NCI-H226 (cell line): Measurements from ENCODE around the gene ACOT13.
"Not testable (repeated sequence)": the region's sequence is repeated elsewhere in the genome, so short reads cannot be mapped to it uniquely, and the experiment has no call there.

Experiments
- DNase-seq: peaks from one replicate; pipeline ENCODE4 v3.0.0-alpha.2; 2015

ACOT13 gene

GRCh38 chr6:24666641-24667377 lies at the start of gene ACOT13, which contains the start of gene TDP2:
TSS of gene ACOT13 (plus strand) at chr6:24667077. CDS start at chr6:24667264, 187 bp downstream.
TSS of gene TDP2 (minus strand) at chr6:24666899. CDS start at chr6:24666862, 37 bp downstream.
- DNase-seq = peak; percentile 97

DNA sequence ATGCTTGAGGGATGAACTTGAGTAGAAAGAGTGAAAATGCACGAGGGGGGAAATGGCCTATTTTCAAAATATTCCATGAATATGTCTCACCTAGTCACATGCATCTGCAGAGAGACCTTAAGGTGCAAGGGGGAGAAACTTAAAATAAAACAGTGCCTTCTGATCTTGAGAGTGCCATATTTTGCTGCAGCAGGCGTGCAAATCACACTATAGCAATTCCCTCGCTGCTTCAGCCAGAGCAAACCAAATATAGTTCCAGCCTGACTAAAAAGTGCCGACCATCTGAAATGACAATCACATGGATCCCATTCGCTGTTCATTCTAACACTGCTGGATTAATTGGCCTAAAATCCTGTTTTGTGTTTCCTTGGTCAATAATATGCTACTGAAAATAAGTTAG lies 47.2 kb upstream of the ACOT13 start:
- DNase-seq = no peak

DNA sequence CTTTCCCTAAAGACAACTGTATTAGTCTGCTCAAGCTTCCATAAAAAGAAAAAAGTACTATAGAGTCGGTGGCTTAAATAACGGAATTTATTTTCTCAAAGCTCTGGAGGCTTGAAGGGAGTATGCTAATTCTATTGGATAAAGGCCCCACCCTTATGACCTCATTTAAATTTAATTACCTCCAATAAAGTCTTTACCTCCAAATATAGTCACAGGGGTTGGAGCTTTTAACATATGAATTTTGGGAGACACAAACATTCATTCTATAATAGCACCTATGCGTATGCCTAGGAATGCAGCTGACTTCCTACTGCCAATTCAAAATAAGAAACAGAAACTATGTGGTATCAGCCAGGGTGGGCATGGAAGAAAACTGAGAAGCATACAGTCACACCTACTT lies 46.2 kb upstream of the ACOT13 start:
- no peak for DNase-seq

- no peak for DNase-seq
These were observed 45.1 kb upstream of the ACOT13 start for GRCh38 chr6:24621626-24622289.

GRCh38 chr6:24630856-24631505 lies 35.9 kb upstream of the ACOT13 start:
- DNase-seq = no peak

DNA sequence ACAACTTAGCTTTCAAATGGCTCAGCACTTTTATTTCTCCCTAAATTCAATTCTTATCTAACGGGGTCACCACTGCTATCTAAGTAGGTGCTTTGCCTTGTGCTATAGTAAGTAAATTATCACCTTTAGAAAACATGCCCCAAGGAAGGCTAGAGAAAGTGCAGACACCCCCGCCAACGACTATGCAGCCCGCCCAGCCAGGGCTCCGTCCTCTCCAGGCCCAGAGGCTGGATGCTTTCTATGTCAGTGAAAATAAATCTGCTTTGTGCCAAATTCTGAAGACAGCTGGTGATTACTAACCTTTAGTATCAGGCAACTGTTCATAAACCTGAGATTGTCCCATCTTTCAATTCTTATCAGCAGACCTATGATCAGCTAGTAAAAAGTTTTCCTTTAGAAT lies 35.2 kb upstream of the ACOT13 start:
- DNase-seq = no peak

GRCh38 chr6:24632573-24632972 lies 34.3 kb upstream of the ACOT13 start:
- no peak for DNase-seq

GRCh38 chr6:24636681-24637080 lies 30.2 kb upstream of the ACOT13 start:
- DNase-seq = no peak

DNA sequence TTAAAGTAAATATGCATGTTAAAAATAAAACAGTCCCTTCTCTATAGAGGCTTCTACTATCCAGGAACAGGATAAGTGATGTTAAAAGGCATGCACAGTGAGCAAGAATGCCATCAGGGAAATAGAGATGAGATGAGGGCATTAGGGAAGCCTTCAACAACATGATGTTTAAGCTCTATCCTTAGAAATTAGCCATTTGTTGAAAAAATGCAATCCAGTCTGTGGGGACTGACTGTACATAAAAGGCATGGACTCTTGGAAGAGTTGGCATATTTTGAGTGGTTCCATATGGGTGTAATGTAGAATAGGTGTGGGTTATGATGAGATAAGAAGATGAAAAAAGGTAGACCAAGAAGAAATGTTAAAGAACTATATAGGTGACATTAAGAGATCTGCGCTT lies 26.7 kb upstream of the ACOT13 start:
- DNase-seq = no peak

GRCh38 chr6:24640631-24641030 lies 26.2 kb upstream of the ACOT13 start:
- not testable (repeated sequence) for DNase-seq

DNA sequence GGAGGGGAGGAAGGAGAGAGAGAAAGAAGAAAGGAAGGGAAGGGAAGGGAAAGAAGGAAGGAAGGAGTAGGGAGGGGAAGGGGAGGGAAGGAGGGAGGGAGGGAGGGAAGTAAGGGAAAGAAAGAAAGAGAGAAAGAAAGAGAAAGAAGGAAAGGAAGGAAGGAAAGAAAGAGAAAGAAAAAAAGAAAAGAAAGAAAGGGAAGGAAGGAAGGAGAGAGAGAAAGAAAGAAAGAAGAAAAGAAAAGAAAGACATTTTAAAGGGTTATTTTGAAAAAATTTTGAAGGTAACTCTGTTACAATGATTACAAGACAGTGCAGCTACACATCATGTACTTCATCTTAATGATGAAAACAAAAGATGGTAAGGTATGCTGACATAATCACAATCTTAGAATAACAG lies 24.8 kb upstream of the ACOT13 start:
- DNase-seq = no peak

DNA sequence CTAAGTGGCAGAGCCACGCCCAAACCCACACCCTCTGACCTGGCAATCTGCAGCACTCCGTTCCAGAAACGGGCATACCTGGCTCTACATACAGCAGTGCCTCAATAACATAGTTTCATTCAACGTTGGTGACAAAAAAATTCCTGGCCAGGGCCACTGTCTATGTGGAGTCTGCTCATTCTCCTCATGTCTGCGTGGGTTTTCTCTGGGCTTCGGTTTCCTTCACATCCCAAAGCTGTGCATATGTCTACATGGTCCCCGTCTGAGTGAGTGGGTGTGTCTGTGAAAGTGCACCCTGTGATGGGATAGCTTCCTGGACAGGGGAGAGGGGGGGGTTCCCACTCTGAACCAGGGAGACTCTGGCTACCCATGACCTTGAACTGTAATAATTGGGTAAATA lies 23.0 kb upstream of the ACOT13 start:
- no peak for DNase-seq

GRCh38 chr6:24644377-24644776 lies 22.5 kb upstream of the ACOT13 start:
- DNase-seq = no peak

GRCh38 chr6:24646771-24647170 lies 20.1 kb upstream of the ACOT13 start:
- peak; percentile 63 for DNase-seq

GRCh38 chr6:24648276-24648675 lies 18.6 kb upstream of the ACOT13 start:
- no peak for DNase-seq

GRCh38 chr6:24649691-24650090 lies 17.2 kb upstream of the ACOT13 start:
- no peak for DNase-seq

GRCh38 chr6:24650365-24650764 lies 16.5 kb upstream of the ACOT13 start:
- DNase-seq = no peak

DNA sequence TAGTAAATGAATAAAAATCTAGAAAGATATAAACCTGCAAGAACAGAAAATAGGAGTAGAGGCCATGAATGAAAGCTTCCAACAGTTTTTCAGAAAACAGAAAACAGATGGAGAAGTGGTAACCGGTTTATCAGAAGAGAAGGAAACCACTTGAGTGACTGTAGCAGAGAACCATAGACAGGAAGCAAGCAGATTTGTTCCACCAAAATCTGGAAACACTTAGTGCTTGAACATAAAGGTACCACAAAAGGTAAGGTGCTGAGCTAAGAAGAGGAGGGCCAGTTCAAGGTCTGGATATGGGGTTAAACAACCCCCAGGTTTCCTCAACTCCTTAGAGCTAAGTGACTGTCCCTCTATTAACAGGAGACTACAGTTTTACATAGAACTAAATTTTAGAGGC lies 11.7 kb upstream of the ACOT13 start:
- no peak for DNase-seq

- DNase-seq = peak; percentile 31
These were observed 8.0 kb upstream of the ACOT13 start for GRCh38 chr6:24658573-24659560.

- DNase-seq = no peak
These were observed 7.3 kb upstream of the ACOT13 start for GRCh38 chr6:24659561-24659960.

DNA sequence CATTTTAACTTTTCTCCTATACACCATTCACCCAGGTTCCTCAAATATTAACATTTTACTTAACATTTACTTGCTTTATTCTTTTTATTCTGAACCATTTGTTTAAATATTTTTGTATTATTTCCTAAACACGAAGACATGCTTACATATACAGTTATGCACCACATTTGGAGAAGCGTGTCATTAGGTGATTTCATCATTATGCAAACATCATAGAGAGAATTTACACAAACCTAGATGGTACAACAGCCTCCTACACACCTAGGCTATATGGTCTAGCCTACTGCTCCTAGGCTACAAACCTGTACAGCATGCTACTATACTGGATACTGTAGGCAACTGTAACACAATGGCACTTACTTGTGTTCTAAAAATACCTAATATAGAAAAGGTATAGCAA lies 6.8 kb upstream of the ACOT13 start:
- DNase-seq = no peak

DNA sequence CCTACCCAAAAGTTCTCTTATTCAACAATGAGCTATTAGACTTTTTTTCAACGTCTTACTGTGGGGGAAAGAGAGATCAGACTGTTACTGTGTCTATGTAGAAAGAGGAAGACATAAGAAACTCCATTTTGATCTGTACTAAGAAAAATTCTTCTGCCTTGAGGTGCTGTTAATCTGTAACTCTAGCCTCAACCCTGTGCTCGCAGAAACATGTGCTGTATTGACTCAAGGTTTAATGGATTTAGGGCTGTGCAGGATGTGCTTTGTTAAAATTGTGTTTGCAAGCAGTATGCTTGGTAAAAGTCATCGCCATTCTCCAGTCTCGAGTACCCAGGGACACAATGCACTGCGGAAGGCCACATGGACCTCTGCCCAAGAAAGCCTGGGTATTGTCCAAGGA lies 5.1 kb upstream of the ACOT13 start:
- DNase-seq = not testable (repeated sequence)

- no peak for DNase-seq
These were observed 4.6 kb upstream of the ACOT13 start for GRCh38 chr6:24662236-24662635.
